HepG2 (cell line): Measurements from ENCODE around the gene TCEA3.

Source experiments
- ARNTL ChIP-seq: sonication (generic); formaldehyde crosslinking; IDR thresholded peaks from 2 replicates; pipeline ENCODE4 v1.4.0; 2020; ENCODE audit warnings: mild to moderate bottlenecking, missing genetic modification reagents
- KDM5B ChIP-seq: sonication (generic); formaldehyde crosslinking; IDR thresholded peaks from 2 replicates; pipeline ENCODE4 v1.4.0; 2020; ENCODE audit warnings: missing genetic modification reagents, mild to moderate bottlenecking, borderline replicate concordance
- TCF12 ChIP-seq, 2 experiments: fragments of 450-650 bp in 1 of 2; sonication (generic) in 1 of 2; formaldehyde crosslinking in 1 of 2; IDR thresholded peaks; 2 replicates each; pipeline versions ENCODE4 v1.6.1 to v1.8.0; 2017 to 2022; ENCODE audit warnings: antibody characterized with exemption in 1 of 2, mild to moderate bottlenecking in 1 of 2, missing genetic modification reagents in 1 of 2, moderate library complexity in 1 of 2
- ZNF124 ChIP-seq: sonication (generic); formaldehyde crosslinking; IDR thresholded peaks from 2 replicates; pipeline ENCODE4 v1.4.0; 2020; ENCODE audit warnings: missing genetic modification reagents
- ZNF136 ChIP-seq: sonication (generic); formaldehyde crosslinking; IDR thresholded peaks from 2 replicates; pipeline ENCODE4 v1.8.1; 2022; ENCODE audit warnings: low read depth, mild to moderate bottlenecking, moderate library complexity, missing genetic modification reagents
- ZNF788 ChIP-seq: sonication (generic); formaldehyde crosslinking; IDR thresholded peaks from 2 replicates; pipeline ENCODE4 v1.5.0; 2020; ENCODE audit warnings: mild to moderate bottlenecking, missing genetic modification reagents, borderline replicate concordance
- TF ChIP-seq, protein P1 (sequence below): sonication (generic); formaldehyde crosslinking; IDR thresholded peaks from 2 replicates; pipeline ENCODE4 v1.5.1; 2020; ENCODE audit warnings: mild to moderate bottlenecking, missing genetic modification reagents
- TF ChIP-seq, protein P2 (sequence below): fragments of 450-650 bp; IDR thresholded peaks from 2 replicates; pipeline ENCODE4 v1.6.1; 2017; ENCODE audit warnings: mild to moderate bottlenecking
- TF ChIP-seq, protein P3 (sequence below): sonication (generic); formaldehyde crosslinking; IDR thresholded peaks from 2 replicates; pipeline ENCODE4 v1.5.0; 2020; ENCODE audit warnings: mild to moderate bottlenecking, missing genetic modification reagents, moderate library complexity

DNA sequence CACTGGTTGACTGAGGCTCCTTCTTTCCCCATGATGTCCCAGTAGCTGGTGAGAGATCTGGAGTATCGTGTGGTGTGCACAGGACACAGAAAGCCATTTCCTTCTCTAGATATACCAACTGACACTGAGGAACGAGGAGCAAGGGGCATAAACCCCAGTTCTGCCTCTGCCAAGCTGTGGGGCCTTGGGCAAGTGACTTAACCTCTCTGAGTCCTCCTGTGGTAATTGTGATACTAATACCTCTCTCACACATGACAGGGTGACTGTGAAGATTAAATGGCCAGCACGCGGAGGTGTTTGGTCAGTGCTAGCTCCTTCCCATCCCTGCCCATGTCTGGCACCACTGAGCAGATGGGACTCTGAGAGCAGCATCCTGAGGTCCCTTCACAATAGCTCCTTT, 26.3 kb upstream of the TCEA3 start:
- TF ChIP-seq ZNF124 = no peak
- TF ChIP-seq, protein P1, sequence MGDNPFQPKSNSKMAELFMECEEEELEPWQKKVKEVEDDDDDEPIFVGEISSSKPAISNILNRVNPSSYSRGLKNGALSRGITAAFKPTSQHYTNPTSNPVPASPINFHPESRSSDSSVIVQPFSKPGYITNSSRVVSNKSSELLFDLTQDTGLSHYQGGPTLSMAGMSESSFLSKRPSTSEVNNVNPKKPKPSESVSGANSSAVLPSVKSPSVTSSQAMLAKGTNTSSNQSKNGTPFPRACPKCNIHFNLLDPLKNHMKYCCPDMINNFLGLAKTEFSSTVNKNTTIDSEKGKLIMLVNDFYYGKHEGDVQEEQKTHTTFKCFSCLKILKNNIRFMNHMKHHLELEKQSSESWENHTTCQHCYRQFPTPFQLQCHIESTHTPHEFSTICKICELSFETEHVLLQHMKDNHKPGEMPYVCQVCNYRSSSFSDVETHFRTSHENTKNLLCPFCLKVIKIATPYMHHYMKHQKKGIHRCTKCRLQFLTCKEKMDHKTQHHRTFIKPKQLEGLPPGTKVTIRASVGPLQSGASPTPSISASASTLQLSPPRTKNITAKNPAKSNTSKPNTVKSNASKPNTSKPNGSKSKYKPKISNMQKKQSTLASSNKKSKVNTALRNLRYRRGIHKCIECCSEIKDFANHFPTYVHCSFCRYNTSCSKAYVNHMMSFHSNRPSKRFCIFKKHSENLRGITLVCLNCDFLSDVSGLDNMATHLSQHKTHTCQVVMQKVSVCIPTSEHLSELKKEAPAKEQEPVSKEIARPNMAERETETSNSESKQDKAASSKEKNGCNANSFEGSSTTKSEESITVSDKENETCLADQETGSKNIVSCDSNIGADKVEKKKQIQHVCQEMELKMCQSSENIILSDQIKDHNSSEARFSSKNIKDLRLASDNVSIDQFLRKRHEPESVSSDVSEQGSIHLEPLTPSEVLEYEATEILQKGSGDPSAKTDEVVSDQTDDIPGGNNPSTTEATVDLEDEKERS (CRISPR knock-in tag) = no peak
- TF ChIP-seq KDM5B = no peak
- TF ChIP-seq ZNF136 = no peak
- TF ChIP-seq ZNF788 = no peak
- TF ChIP-seq, protein P2, sequence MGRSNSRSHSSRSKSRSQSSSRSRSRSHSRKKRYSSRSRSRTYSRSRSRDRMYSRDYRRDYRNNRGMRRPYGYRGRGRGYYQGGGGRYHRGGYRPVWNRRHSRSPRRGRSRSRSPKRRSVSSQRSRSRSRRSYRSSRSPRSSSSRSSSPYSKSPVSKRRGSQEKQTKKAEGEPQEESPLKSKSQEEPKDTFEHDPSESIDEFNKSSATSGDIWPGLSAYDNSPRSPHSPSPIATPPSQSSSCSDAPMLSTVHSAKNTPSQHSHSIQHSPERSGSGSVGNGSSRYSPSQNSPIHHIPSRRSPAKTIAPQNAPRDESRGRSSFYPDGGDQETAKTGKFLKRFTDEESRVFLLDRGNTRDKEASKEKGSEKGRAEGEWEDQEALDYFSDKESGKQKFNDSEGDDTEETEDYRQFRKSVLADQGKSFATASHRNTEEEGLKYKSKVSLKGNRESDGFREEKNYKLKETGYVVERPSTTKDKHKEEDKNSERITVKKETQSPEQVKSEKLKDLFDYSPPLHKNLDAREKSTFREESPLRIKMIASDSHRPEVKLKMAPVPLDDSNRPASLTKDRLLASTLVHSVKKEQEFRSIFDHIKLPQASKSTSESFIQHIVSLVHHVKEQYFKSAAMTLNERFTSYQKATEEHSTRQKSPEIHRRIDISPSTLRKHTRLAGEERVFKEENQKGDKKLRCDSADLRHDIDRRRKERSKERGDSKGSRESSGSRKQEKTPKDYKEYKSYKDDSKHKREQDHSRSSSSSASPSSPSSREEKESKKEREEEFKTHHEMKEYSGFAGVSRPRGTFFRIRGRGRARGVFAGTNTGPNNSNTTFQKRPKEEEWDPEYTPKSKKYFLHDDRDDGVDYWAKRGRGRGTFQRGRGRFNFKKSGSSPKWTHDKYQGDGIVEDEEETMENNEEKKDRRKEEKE = no peak
- TF ChIP-seq, protein P3, sequence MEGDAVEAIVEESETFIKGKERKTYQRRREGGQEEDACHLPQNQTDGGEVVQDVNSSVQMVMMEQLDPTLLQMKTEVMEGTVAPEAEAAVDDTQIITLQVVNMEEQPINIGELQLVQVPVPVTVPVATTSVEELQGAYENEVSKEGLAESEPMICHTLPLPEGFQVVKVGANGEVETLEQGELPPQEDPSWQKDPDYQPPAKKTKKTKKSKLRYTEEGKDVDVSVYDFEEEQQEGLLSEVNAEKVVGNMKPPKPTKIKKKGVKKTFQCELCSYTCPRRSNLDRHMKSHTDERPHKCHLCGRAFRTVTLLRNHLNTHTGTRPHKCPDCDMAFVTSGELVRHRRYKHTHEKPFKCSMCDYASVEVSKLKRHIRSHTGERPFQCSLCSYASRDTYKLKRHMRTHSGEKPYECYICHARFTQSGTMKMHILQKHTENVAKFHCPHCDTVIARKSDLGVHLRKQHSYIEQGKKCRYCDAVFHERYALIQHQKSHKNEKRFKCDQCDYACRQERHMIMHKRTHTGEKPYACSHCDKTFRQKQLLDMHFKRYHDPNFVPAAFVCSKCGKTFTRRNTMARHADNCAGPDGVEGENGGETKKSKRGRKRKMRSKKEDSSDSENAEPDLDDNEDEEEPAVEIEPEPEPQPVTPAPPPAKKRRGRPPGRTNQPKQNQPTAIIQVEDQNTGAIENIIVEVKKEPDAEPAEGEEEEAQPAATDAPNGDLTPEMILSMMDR = no peak
- no peak for TF ChIP-seq TCF12 (IDR thresholded peaks at IDR 0.05)
- no peak for TF ChIP-seq TCF12 (CRISPR knock-in tag; IDR thresholded peaks at IDR 0.05)
- TF ChIP-seq ARNTL (CRISPR knock-in tag) = no peak
